Measurements from ENCODE around the gene ACVR1.

Gene ACVR1

GRCh38 chr2:157856187-157856515 lies 20.0 kb downstream of the ACVR1 start:
- DNase-seq (ENCODE audit: low read depth), result no peak

GRCh38 chr2:157853820-157854219 lies 22.3 kb downstream of the ACVR1 start:
- DNase-seq (ENCODE audit: low read depth), result no peak

- no peak for DNase-seq (ENCODE audit: low read depth)
These were observed 22.9 kb downstream of the ACVR1 start for GRCh38 chr2:157853211-157853610.

GRCh38 chr2:157849591-157849990 lies 26.5 kb downstream of the ACVR1 start:
- DNase-seq (ENCODE audit: low read depth), result no peak

- no peak for DNase-seq (ENCODE audit: low read depth)
These were observed 27.9 kb downstream of the ACVR1 start for GRCh38 chr2:157848213-157848612.

- DNase-seq (ENCODE audit: low read depth), result no peak
These were observed 31.0 kb downstream of the ACVR1 start for GRCh38 chr2:157845081-157845480.

GRCh38 chr2:157843935-157844334 lies 32.2 kb downstream of the ACVR1 start:
- DNase-seq (ENCODE audit: low read depth), result no peak

GRCh38 chr2:157843081-157843480 lies 33.0 kb downstream of the ACVR1 start:
- no peak for DNase-seq (ENCODE audit: low read depth)

GRCh38 chr2:157842106-157842879 lies 33.8 kb downstream of the ACVR1 start:
- DNase-seq (ENCODE audit: low read depth), result no peak

GRCh38 chr2:157841485-157841884 lies 34.6 kb downstream of the ACVR1 start:
- no peak for DNase-seq (ENCODE audit: low read depth)

- DNase-seq (ENCODE audit: low read depth), result no peak
These were observed 35.5 kb downstream of the ACVR1 start for GRCh38 chr2:157840568-157841156.

GRCh38 chr2:157839822-157840221 lies 36.3 kb downstream of the ACVR1 start:
- DNase-seq (ENCODE audit: low read depth), result no peak

- DNase-seq (ENCODE audit: low read depth), result no peak
These were observed 36.8 kb downstream of the ACVR1 start for GRCh38 chr2:157839162-157839801.

GRCh38 chr2:157838442-157839161 lies 37.5 kb downstream of the ACVR1 start:
- DNase-seq (ENCODE audit: low read depth), result no peak

- no peak for DNase-seq (ENCODE audit: low read depth)
These were observed 38.2 kb downstream of the ACVR1 start for GRCh38 chr2:157837851-157838441.

GRCh38 chr2:157836531-157836930 lies 39.6 kb downstream of the ACVR1 start:
- no peak for DNase-seq (ENCODE audit: low read depth)

GRCh38 chr2:157835425-157835824 lies 40.7 kb downstream of the ACVR1 start:
- no peak for DNase-seq (ENCODE audit: low read depth)

GRCh38 chr2:157835006-157835405 lies 41.1 kb downstream of the ACVR1 start:
- DNase-seq (ENCODE audit: low read depth), result no peak

GRCh38 chr2:157833721-157834120 lies 42.4 kb downstream of the ACVR1 start:
- DNase-seq (ENCODE audit: low read depth), result no peak

GRCh38 chr2:157831573-157832315 lies 44.4 kb downstream of the ACVR1 start:
- DNase-seq (ENCODE audit: low read depth), result no peak

- no peak for DNase-seq (ENCODE audit: low read depth)
These were observed 45.2 kb downstream of the ACVR1 start for GRCh38 chr2:157830696-157831570.

Measured in stimulated activated CD8-positive, alpha-beta memory T cell treated with anti-CD3 and anti-CD28 coated beads, Interleukin-12 subunit alpha, Interleukin-12 subunit beta, amount 100 ng/mL, for 4 hours (primary cell).